Tibial nerve (tissue), 4 donors: ENCODE results near the gene CD226. TPM values are rescaled to one million over a fixed set of nuclear protein-coding genes. Genes with fewer than 3 reads are reported as not detected.

ENCODE experiments used
- DNase-seq, 2 donors: peaks; one replicate each; pipeline ENCODE4 v3.0.0-alpha.2; 2019; ENCODE audit warnings: low spot score in 2 of 2
- H3K27ac ChIP-seq, 4 donors: fragments of 200-600 bp; sonication (generic) in 3 of 4; one replicate each; pipeline ENCODE4 v1.5.1; 2017 to 2019; ENCODE audit warnings: mild to moderate bottlenecking in 1 of 4
- H3K27me3 ChIP-seq, 2 donors: fragments of 200-600 bp; sonication (generic) in 1 of 2; one replicate each; pipeline versions ENCODE4 v1.5.1 to v1.6.0; 2017 to 2019
- H3K36me3 ChIP-seq, 3 donors: fragments of 200-600 bp; sonication (generic); one replicate each; pipeline ENCODE4 v1.5.1; 2018 to 2019
- H3K4me1 ChIP-seq, 4 donors: fragments of 200-600 bp; sonication (generic) in 3 of 4; one replicate each; pipeline ENCODE4 v1.5.1; 2017 to 2019
- H3K4me3 ChIP-seq, 4 donors: fragments of 200-600 bp; sonication (generic) in 3 of 4; one replicate each; pipeline ENCODE4 v1.5.1; 2017 to 2019; ENCODE audit warnings: mild to moderate bottlenecking in 1 of 4, moderate library complexity in 1 of 4
- H3K9me3 ChIP-seq, 4 donors: fragments of 200-600 bp; sonication (generic) in 3 of 4; one replicate each; pipeline ENCODE4 v1.5.1; 2017 to 2019
- CTCF ChIP-seq, 5 experiments: fragments of 200-600 bp in 3 of 5; fragments of 450-650 bp in 2 of 5; sonication (generic) in 3 of 5; IDR thresholded peaks; one replicate each; pipeline ENCODE4 v1.5.1; 2016 to 2019; ENCODE audit warnings: antibody characterized with exemption in 5 of 5, mild to moderate bottlenecking in 3 of 5, moderate library complexity in 2 of 5
- EP300 ChIP-seq, 2 donors: sonication (generic); formaldehyde crosslinking; IDR thresholded peaks; one replicate each; pipeline ENCODE4 v1.6.1; 2017; ENCODE audit warnings: antibody characterized with exemption in 2 of 2, mild to moderate bottlenecking in 1 of 2
- POLR2A ChIP-seq, 2 donors: fragments of 450-650 bp; IDR thresholded peaks; one replicate each; pipeline ENCODE4 v1.6.1; 2017; ENCODE audit warnings: antibody characterized with exemption in 2 of 2, mild to moderate bottlenecking in 2 of 2, moderate library complexity in 2 of 2
- WGBS, 2 donors: methylation state at CpG; one replicate each; pipeline ENCODE4 v1.1.5; 2018; 5-methylcytosine and 5-hydroxymethylcytosine counted together
- total RNA-seq, 4 donors: library from RNA; depleted of rRNA; stranded (reverse); fragments of >200 nt; gene quantifications; one replicate each; pipeline ENCODE4 v1.1.0, GENCODE V29; 2016

Gene CD226
- total RNA-seq, 4 donors from 2014 or later, result 0.39 to 1.1 (median 0.72) TPM

- TF ChIP-seq CTCF (IDR thresholded peaks at IDR 0.05) (no peak), EP300 (IDR thresholded peaks at IDR 0.05) (no peak), POLR2A (IDR thresholded peaks at IDR 0.05) (no peak)
- 89 to 94% methylated on average over 5 of the region's 5 CpGs for WGBS, 2 donors
- H3K9me3 ChIP-seq, result peaks cover 0 to 3% (median 0%) of the 10 kb centered on the region in 4 donors
Measured at GRCh38 chr18:69804776-69805501, 142.7 kb downstream of the CD226 start.

More at GRCh38 chr18:69804776-69805501, 142.7 kb downstream of the CD226 start:
- Histone ChIP-seq H3K27me3 (no peaks in the 10 kb centered on the region), H3K4me3 (no peak overlapping the region), H3K27ac (no peak overlapping the region), H3K4me1 (no peaks in the 10 kb centered on the region), H3K36me3 (no peaks in the 10 kb centered on the region)
- no peak for DNase-seq
